H1 (cell line): ENCODE measurements around the gene CTBP2. TPM values are rescaled to one million over a fixed set of nuclear protein-coding genes. Genes with fewer than 3 reads are reported as not detected.

Source experiments
- CBX5 ChIP-seq: fragments of 300-800, 300-1000 bp; sonication (generic); IDR thresholded peaks from 2 replicates; pipeline ENCODE4 v1.7.1; 2016; ENCODE audit warnings: antibody characterized with exemption, low read length, low read depth
- JUN ChIP-seq: IDR thresholded peaks from 2 replicates; pipeline ENCODE4 v1.6.1; 2011; ENCODE audit warnings: low read depth, mild to moderate bottlenecking, improper control_type of control experiment, low read length
- KDM1A ChIP-seq: fragments of 200-600, 300-600 bp; sonication (generic); IDR thresholded peaks from 2 replicates; pipeline ENCODE4 v1.7.1; 2016; ENCODE audit warnings: mild to moderate bottlenecking, low read length, borderline replicate concordance
- TCF12 ChIP-seq: IDR thresholded peaks from 2 replicates; pipeline ENCODE4 v1.6.1; 2011; ENCODE audit warnings: low read depth, mild to moderate bottlenecking, low read length
- polyA plus RNA-seq, 7 experiments: library from polyadenylated mRNA; depleted of rRNA in 3 of 7; stranded (reverse) in 5 of 7; unstranded in 2 of 7; fragments of >200 nt in 5 of 7; fragments of 200-250 nt in 2 of 7; gene quantifications; 1 replicate in 5 of 7; 2 replicates in 1 of 7; 4 replicates in 1 of 7; pipeline versions ENCODE4 v1.2.1 to v1.2.3, GENCODE V29; 2011 to 2013; ENCODE audit warnings: missing spikeins in 2 of 7, mixed read lengths in 2 of 7
- total RNA-seq: library from RNA; stranded (reverse); fragmentation: NEBNext Ultra II Directional; extraction: Animal tissue kit (Norgen Biotek cat#: 25700); gene quantifications from 2 replicates; pipeline ENCODE4 v1.2.1, GENCODE V29; 2021

The CTBP2 gene
- total and polyA plus RNA-seq, 2 of the 8 experiments (the other 6 are each of a cell fraction or from before 2014, with no cell fraction given) = 208 to 221 TPM

GRCh38 chr10:125093199-125093973, 67.0 kb downstream of the CTBP2 start (continued):
- TF ChIP-seq CBX5 (no peak), KDM1A (no peak), TCF12 (no peak), JUN (no peak)
